Kidney epithelial cell (primary cell): ENCODE results near the gene SYCP2L. TPM values are rescaled to one million over a fixed set of nuclear protein-coding genes. Genes with fewer than 3 reads are reported as not detected.
"Not testable (repeated sequence)": the region's sequence is repeated elsewhere in the genome, so short reads cannot be mapped to it uniquely, and the experiment has no call there.

Experiments used
- DNase-seq: peaks from one replicate; pipeline ENCODE4 v3.0.0-alpha.2; 2010; ENCODE audit warnings: low read depth
- H3K27me3 ChIP-seq: 2 replicates; pipeline ENCODE4 v1.6.0; 2011; ENCODE audit warnings: low read length; ENCODE audit not compliant: control insufficient read depth, insufficient read depth
- H3K36me3 ChIP-seq: 2 replicates; pipeline ENCODE4 v1.5.1; 2011; ENCODE audit warnings: low read length; ENCODE audit not compliant: control insufficient read depth, insufficient read depth
- H3K4me3 ChIP-seq: 2 replicates; pipeline ENCODE4 v1.5.1; 2011; ENCODE audit warnings: low read depth, mild to moderate bottlenecking, control low read depth, low read length
- CTCF ChIP-seq: IDR thresholded peaks from 2 replicates; pipeline ENCODE4 v1.5.1; 2011; ENCODE audit warnings: mild to moderate bottlenecking, moderate library complexity, low read length, control low read depth, inconsistent platforms; ENCODE audit not compliant: insufficient read depth, poor library complexity, severe bottlenecking
- total RNA-seq: library from RNA; depleted of rRNA; stranded (reverse); fragments of >200 nt; gene quantifications from 2 replicates; pipeline ENCODE4 v1.2.3, GENCODE V29; 2015

SYCP2L gene
- total RNA-seq, 1 donor from 2014 or later, result 0.71 TPM

GRCh38 chr6:10874207-10874606 is 12.6 kb upstream of the SYCP2L start:
- H3K27me3 ChIP-seq, result no peaks in the 10 kb centered on the region
- H3K4me3 ChIP-seq, result no peak overlapping the region
- no peaks in the 10 kb centered on the region for H3K36me3 ChIP-seq
- no peak for DNase-seq
- no peak for TF ChIP-seq CTCF

- no peaks in the 10 kb centered on the region for H3K27me3 ChIP-seq
- no peak for TF ChIP-seq CTCF
- no peak overlapping the region for H3K4me3 ChIP-seq
- H3K36me3 ChIP-seq, result no peaks in the 10 kb centered on the region
- DNase-seq, result no peak
Measured at GRCh38 chr6:10875026-10875425, 11.8 kb upstream of the SYCP2L start.

- H3K36me3 ChIP-seq, result no peaks in the 10 kb centered on the region
- DNase-seq, result no peak
- TF ChIP-seq CTCF, result no peak
- no peak overlapping the region for H3K4me3 ChIP-seq
- H3K27me3 ChIP-seq, result peaks cover 18% of the 10 kb centered on the region
Measured at GRCh38 chr6:10877012-10877411, 9.8 kb upstream of the SYCP2L start.

GRCh38 chr6:10877871-10878270 is 9.0 kb upstream of the SYCP2L start:
- TF ChIP-seq CTCF, result no peak
- peaks cover 26% of the 10 kb centered on the region for H3K27me3 ChIP-seq
- H3K36me3 ChIP-seq, result no peaks in the 10 kb centered on the region
- H3K4me3 ChIP-seq, result no peak overlapping the region
- DNase-seq, result no peak

GRCh38 chr6:10880366-10880765 is 6.5 kb upstream of the SYCP2L start:
- H3K27me3 ChIP-seq, result peaks cover 46% of the 10 kb centered on the region
- no peak for TF ChIP-seq CTCF

GRCh38 chr6:10882253-10882630 is 4.6 kb upstream of the SYCP2L start:
- not testable (repeated sequence) for H3K36me3 ChIP-seq

More at GRCh38 chr6:10880366-10880765, 6.5 kb upstream of the SYCP2L start:
- no peak for DNase-seq
- Histone ChIP-seq H3K36me3 (no peaks in the 10 kb centered on the region), H3K4me3 (no peak overlapping the region)

More at GRCh38 chr6:10882253-10882630, 4.6 kb upstream of the SYCP2L start:
- not testable (repeated sequence) for H3K4me3 ChIP-seq, DNase-seq
- H3K27me3 ChIP-seq, result peaks cover 48% of the 10 kb centered on the region
